IPS-18c (cell line): ENCODE results near the gene CLCN7.

Source experiments
- H3K4me3 ChIP-seq: 2 replicates; pipeline ENCODE4 v1.7.0; 2013; ENCODE audit warnings: low read depth, mild to moderate bottlenecking, low read length, moderate library complexity; ENCODE audit not compliant: insufficient read depth
- H3K9me3 ChIP-seq: one replicate; pipeline ENCODE4 v1.6.1; 2013; ENCODE audit warnings: mild to moderate bottlenecking, low read length, moderate library complexity; ENCODE audit not compliant: control insufficient read depth, insufficient read depth

Gene CLCN7

DNA sequence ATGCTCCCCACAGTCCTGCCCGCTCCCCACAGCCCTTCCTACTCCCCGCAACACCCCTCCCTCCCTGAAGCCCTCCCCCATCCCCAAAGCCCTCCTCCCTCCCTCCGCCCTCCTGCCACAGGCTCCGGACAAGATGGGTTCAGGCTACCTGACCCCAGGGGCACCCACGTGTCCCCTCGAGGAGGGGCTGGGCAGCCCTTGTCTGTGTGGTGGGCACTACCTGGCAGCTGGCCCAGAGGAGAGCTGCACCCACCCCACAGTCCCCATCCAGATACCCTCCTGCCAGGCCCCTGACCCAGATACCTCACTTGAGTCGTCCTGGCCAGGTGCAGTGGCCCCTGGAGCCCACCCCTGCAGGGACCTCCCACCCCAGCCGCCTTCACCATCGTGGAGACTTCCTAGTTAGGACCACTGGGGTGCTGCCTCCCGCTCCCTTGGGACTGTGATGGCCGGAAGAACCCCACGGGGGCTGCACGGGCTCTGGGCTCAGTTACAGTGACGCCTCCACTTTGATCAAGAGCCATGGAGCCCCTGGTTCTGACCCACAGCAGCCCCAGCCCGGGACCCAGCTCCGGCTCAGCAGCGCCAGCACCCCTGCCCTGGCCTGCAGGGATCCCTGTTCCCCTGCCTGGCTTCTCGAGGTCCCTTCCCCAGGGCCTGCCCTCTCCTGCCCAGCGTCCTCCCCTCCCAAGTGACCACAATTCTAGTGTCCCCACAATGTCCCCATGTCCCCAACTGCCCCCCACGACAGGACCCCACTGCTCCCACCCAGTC lies 43.1 kb downstream of the CLCN7 start:
- Histone ChIP-seq H3K4me3 (no peak overlapping the region), H3K9me3 (no peaks in the 10 kb centered on the region)

- Histone ChIP-seq H3K4me3 (no peak within 1 kb of the TSS), H3K9me3 (no peaks in the 10 kb centered on the region)
Measured at GRCh38 chr16:1430759-1431496, 43.9 kb downstream of the CLCN7 start, which contains the start of gene PERCC1. PERCC1 (plus strand) TSS chr16:1431078; CDS start chr16:1432594, 1,516 bp downstream.

DNA sequence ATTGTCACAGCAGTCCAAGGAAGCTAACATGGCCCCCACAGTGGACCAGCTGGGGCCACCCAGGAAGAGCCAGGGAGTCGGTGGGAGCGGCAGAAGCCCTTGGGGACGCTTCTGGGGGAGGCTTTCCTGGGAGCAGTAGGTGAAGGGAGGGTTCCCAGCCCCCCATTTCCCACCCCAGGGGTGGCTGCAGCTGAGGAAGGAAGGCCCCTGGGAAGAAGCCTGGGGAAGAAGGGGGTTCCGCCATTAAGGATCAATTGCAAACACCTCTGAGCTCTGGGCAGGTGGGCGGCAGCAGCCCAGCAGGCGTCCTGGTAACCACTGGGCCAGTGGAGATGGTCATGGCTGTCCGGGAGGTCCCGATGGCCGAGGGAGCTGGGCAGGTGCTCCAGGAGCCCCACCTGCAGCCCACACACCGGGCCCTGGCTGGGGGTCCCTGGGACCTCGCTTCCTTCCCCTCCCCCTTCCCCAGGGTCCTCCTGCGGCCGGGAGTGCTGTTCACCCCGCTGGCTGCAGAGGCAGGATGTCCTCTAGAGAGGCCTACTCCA lies 44.5 kb downstream of the CLCN7 start:
- no peaks in the 10 kb centered on the region for H3K9me3 ChIP-seq
- H3K4me3 ChIP-seq: no peak overlapping the region

GRCh38 chr16:1429631-1430030 lies 45.2 kb downstream of the CLCN7 start:
- H3K9me3 ChIP-seq: no peaks in the 10 kb centered on the region
- H3K4me3 ChIP-seq: no peak overlapping the region

DNA sequence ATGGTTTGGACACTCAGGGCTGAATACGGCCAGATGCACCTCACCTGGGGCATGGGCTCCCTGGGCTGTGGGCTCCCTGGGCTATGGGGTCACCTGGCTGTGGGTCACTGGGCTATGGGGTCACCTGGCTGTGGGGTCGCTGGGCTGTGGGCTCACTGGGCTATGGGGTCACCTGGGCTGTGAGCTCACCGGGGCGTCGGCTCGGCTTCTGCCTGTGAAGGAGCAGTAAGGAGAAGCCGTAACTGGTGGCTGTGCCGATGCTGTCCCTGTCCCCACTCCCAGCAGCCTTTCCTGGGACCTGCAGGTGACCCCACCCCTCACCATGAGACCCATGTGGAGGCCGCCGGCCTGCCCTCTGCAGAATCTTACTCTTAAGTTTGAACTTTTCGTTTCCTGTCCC lies 45.8 kb downstream of the CLCN7 start:
- H3K9me3 ChIP-seq: no peaks in the 10 kb centered on the region
- H3K4me3 ChIP-seq: no peak overlapping the region

DNA sequence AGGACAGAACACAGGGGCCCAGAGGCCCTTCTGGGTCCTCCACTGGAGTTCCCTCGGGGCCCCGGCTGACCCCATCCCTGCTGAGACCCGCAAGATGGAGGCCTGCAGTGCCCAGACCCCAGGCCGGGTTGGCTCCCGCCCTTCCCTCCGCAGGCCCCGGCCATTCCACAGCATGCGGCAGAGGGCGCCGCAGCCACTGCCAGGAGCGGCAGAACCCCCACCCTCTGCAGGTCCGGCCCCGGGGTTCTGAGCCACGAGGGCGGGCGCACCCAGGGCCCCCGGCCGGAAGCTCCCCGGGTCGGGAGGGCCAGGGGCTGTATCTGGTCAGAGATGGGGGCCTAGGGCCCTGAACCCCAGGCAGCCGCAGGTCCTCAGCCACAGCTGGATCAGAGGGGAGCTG lies 46.3 kb downstream of the CLCN7 start:
- Histone ChIP-seq H3K9me3 (no peaks in the 10 kb centered on the region), H3K4me3 (no peak overlapping the region)

- no peak overlapping the region for H3K4me3 ChIP-seq
- H3K9me3 ChIP-seq: no peaks in the 10 kb centered on the region
Measured at GRCh38 chr16:1427473-1428461, 47.1 kb downstream of the CLCN7 start.

DNA sequence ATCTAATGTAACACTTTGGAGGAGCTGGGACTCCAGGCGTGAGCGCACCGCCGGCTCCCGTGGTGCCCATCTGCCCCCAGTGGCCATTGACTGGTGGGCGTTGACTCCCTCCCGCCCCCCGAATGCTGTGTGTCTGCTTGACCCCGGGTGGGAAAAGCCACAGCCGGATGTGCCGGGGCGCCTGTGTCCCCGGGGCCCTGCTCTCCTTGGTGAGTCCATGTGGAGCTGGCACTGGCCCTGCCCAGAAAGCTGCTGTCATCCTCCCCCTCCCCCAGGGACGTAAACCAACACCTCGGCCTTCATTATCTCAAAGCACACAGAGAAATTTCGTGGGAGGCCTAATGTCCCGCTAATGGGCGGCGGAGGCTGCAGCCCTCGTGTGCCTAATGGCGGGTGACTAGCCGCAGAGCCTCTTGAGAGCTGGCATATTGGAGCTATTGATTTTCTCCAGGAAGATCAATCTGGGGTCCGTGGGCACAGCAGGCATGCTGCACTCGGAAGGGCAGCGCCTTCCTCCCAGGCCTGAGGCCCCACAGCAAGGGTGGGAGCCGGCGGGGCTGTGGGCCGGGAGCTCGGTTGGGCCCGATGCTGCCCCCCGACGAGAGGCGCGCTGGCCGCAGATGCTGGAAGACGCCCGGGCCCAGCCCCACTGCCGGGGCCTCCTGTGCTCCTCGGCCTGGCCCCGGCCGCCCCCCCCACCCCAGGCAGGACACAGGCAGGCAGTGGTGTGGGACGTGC lies 47.9 kb downstream of the CLCN7 start:
- H3K9me3 ChIP-seq: no peaks in the 10 kb centered on the region
- H3K4me3 ChIP-seq: no peak overlapping the region

- Histone ChIP-seq H3K4me3 (no peak overlapping the region), H3K9me3 (no peaks in the 10 kb centered on the region)
Measured at GRCh38 chr16:1425616-1426370, 49.0 kb downstream of the CLCN7 start.

- Histone ChIP-seq H3K9me3 (no peaks in the 10 kb centered on the region), H3K4me3 (no peak overlapping the region)
Measured at GRCh38 chr16:1424028-1424427, 50.8 kb downstream of the CLCN7 start.

DNA sequence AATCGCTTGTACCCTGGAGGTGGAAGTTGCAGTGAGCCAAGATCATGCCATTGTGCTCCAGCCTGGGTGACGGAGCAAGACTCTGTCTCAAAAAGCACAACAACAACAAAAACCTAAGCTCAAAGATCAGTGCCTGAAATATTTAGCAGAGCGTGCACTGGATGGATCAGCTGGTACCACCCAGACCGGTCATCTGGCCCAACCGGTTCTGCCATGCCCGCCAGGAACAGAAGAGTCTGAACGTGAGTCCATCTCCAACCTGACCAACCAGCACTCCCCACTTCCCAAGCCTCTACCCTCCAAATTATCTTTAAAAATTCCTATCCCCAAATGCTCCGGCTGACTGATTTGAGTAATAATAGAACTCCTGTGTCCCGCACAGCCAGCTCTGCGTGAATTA lies 52.8 kb downstream of the CLCN7 start:
- no peak overlapping the region for H3K4me3 ChIP-seq
- no peaks in the 10 kb centered on the region for H3K9me3 ChIP-seq

DNA sequence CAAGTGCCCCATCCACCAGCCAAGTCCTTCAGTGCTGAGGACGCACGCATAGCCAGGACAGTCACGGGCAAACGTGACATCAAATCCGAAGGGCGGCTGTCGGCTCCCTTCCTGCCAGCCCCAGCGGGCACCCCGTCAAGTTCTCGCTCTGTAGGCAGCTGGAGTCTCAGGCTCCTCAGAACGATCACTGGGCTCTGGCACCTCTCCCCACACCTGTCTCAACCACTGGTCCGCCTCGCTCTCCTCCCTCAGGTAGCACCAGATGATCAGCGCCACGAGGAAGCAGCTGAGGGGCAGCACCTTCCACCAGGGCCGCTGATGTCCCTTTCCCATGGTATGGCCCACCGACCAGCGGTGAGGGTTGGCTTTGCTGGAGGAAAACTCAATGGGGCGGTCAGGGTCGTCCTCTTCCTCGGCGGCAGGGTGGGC lies 54.7 kb downstream of the CLCN7 start:
- peak overlapping the region; percentile 99 for H3K4me3 ChIP-seq
- no peaks in the 10 kb centered on the region for H3K9me3 ChIP-seq

GRCh38 chr16:1416521-1416941 lies 58.3 kb downstream of the CLCN7 start:
- Histone ChIP-seq H3K9me3 (no peaks in the 10 kb centered on the region), H3K4me3 (no peak overlapping the region)

GRCh38 chr16:1414532-1415260 lies 60.1 kb downstream of the CLCN7 start, which contains the start of gene UNKL:
UNKL (minus strand) TSS chr16:1414704; CDS start chr16:1414691, 13 bp downstream.
- Histone ChIP-seq H3K9me3 (no peaks in the 10 kb centered on the region), H3K4me3 (peak within 1 kb of the TSS; percentile 82)
